GM21576 (cell line): ENCODE data around the gene RAB15.

Source experiments
- ATAC-seq: cut with Tn5 transposase; IDR thresholded peaks from one replicate; pipeline ENCODE4 v1.9.1; 2021; ENCODE audit warnings: mild to moderate bottlenecking, moderate library complexity; ENCODE audit not compliant: unreplicated experiment

Gene RAB15

DNA sequence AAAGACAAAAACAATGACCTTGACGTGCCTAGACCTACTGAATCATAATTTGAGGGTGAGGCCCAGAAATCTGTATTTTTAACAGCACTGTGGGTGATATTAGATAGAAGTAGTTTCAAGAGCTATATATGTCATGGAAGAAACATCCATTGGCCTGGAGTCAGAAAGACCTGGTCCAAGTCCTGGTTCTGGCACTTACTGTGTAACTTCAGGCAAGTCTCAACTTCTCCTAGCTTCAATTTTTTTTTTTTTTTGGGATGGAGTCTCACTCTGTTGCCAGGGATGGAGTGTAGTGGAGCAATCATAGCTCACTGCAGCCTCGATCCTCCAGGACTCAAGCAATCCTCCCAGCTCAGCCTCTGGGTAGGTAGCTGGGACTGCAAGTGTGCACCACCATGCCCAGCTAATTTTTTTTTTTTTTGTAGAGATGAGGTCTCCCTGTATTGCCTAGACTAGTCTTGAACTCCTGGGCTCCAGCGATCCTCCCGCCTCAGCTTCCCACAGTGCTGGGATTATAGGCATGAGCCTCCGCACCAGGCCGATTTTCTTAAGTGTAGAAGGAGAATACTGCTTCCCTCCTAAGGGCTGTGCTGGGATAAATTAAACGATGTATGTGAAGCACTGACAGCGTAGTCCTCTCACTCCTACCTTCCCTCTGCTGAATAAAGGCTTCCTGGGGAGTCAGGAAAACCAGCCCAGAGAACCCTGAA is 15.3 kb downstream of the RAB15 start:
- no peak for ATAC-seq

GRCh38 chr14:64955297-64955696 is 16.8 kb downstream of the RAB15 start:
- no peak for ATAC-seq

DNA sequence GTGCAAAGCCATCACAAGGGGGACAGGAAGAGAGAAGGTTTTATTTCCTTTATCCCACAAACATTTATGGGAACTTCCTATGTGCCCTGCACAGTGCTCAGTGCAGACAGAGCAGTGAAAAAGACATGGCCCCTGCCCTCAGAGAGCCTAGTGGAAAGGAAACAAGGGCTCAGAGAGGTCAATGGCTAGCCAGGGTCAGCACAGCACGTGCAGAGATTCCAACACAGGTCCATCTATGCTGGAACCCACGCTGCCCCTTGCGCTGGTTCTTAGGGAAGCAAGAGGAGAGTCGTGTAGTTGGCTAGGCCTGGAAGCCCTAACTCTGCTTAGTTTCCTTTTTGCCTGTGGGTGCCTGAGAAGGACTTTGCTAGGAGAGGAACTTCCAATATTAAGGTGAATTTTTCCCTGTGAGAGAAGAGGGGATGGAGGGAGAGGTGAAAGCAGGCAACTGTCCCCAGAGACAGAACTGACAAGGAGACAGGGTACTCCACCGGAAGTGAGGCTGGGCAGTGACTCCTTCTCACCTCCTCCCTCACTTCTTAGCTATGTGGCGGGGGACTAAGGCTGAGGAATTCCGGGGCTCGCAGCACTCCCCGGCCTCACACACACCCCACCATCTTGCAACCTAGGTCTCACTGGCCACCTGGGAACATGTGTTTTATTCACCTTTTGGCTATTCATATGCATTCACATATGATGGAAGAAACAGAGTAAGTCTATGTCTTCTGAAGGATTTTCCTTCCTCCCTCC is 17.5 kb downstream of the RAB15 start:
- no peak for ATAC-seq

- no peak for ATAC-seq
Observed at GRCh38 chr14:64953661-64954060, 18.5 kb downstream of the RAB15 start.

GRCh38 chr14:64953310-64953654 is 18.9 kb downstream of the RAB15 start:
- ATAC-seq = no peak

DNA sequence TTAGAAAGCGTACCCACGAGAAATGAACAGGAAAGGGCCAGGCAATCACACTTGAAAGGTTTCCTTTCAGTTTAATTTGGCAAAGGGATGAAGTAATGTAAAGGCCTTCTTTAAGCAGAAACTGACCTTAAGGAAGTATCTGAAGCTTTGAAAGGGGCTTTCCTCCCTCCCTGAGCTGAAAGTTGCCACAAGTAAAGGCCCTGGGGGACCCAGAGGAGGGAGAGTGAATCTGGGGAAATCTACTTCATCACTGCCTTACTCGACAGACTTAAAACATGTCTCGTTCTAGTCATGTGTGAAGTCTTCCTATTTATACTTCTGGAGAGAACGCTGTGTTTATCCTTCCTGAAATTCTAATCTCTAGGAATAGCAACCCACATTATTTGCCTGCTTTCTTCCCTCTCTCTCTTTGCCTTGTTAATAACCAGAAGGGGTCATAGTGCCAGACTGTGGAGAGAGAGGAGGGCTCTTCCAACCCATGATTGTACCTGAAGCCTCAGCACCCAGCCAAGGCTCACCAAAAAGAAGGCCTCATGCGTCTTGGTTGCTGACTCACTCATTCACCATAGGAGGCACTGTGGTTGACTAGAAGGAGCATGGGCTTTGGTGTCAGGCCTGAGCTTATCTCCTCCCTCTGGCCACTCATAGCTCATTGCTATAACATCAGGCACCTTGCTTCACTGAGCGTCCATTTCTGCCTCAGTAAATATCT is 19.4 kb downstream of the RAB15 start:
- no peak for ATAC-seq

DNA sequence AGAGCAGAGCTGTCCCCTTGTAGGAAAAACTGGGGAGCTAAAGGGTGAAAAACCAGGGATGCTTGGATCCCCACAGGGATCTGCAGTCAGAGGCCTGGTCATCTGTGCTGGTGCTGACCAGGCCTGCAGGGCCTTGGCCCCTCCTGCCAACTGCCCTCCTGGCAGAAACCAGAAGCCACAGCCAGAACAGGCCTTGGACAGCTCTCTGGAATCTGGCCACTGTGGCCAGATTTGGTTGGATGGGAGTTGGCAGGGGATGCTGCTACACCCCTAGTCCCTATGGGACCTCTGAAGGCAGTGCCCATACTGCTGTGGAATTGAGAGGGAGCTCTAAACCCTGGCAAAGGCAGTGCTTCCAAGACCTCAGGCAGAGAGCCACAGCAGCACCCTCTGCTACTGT is 20.4 kb downstream of the RAB15 start:
- no peak for ATAC-seq

DNA sequence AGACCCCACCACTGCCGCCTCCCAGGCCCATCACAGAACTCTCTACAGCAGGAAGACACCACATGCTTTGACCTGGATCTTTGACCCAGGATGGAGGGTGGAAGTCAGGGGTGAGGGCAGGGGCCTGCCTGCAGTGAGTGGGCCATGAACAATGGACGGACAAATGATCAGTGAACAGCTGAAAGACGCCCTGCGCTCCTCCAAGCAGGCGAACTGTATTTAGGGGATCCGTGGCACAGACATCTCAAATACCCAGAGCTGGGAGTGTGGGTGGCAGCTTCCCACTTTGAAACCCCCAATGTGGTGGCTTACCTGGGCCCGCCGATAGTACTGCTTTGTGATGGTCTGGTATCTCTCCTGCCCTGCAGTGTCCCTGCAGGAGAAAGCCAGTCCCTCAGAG is 20.8 kb downstream of the RAB15 start:
- no peak for ATAC-seq

DNA sequence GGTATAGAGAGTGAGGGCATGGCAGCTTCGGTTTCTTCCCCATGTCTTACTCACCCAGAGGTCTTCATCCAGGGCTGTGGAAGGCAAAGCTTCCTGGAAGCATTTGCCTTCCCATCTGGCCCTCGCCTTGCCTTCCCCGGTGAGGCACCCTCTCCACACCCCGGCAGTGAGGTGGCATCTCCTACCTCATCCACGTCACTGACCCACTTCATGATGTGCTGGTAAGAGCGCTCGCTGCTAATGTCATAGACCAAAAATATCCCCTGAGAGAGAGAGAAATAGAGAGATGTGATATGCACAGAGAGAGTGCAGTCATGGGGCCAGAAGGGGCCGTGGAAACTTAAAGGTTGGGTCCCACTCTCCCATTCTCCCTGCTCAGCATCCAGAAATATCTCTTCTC is 21.2 kb downstream of the RAB15 start:
- no peak for ATAC-seq

DNA sequence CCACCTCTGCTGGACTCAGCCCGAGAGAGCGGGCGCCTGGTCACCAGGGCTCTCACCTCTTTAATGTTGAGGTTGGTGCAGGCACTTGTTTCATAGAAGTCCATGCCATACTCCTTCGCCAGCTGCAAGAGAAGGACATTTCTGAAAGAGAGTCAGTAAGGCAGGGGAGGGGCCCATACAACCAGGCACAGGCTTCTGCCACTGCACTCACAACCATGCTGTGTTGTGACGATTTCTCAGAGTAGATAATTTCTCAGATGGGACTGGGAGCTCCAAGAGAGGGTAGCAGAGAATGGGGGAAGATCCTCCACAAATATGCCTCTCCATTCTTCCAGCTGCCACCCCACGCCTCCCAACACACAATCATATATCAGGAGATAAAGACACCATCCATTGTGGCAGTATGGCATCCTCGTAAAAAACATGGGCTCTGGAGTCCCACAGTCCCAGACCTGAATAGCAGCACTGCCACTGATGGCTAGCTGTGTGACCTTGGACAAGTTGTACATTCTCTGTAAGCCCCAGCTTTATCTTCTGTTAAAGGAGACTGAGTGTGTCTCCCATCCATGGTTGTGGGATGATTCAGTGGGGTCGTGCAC is 23.4 kb downstream of the RAB15 start:
- ATAC-seq = no peak

DNA sequence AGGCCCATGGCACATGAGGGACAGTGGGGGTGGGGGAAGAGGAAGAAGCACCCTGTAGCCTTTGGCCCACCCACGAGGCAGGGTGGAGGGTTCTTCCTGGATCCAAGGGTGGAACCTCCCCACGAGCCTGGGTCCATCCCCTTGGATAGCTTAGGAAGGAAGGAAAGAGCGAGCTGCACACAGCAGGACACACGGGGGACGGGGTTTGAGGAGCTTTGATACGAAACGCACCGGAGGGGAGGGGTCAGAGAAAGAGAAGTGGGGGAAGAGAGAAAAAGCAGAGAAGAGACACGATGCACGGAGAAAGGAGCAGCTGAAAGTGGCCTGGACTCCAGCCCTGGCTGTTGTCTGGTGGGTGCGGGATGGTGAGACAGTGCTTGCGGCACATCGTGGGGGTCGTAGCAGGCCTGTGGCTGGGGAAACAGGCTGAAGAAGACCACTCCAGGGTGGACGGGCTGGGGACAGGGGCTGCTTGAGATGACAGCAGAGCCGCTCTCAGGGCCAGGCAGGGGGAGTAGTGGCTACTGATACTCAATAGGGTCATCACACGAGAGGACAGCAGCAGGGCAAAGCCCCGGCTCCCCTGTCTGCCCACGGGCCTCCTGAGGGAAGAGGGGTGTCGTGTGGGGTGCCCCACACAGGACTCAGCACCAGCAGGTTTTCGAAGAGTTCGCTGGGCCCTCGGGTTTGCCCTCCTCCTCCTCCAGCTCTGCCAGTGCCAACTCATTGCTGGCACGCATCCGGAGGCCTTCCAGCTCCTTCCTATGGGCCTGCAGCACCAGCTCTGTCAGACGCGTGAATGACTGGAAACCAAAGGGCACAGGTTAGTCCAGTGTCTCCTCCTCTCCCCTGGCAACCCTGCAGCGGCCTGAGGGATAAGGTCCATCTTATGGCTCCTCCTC is 24.2 kb downstream of the RAB15 start:
- no peak for ATAC-seq

DNA sequence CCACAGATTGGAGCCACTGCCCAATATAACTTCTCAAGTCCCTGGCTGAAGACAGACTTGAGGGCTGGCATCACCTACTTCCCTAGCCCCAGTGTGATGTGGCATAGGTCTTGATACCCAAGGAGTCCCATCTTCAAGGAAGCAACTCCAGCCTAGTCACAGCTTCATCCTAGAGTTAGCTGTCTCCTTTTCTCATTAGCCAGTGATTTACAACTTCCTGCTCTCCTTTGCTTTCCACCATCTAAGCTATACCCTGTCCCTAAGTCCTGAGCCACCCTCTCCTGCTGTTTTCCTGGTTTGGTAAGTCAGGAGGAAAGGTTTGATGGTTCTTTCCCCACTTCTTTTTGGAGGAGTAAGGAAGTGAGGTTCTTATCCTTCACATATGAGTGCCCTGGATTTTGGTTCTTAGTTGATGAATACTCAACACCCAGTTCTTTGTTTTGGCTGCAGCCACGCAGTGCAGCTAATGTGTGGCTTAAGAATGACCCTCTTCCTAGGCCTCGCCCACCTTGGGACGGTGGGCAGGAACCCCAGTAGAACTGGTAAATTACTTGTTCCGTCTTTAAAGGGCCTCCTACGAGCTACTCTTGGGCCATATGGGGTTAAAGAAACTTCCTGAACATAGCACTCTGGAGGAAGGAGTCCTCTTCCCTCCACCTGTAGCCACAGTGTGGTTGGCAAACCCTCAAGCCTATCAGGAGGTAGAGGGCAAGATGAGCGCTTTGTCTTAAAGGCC is 25.7 kb downstream of the RAB15 start:
- no peak for ATAC-seq

GRCh38 chr14:64945431-64946178 is 26.5 kb downstream of the RAB15 start:
- ATAC-seq = no peak

DNA sequence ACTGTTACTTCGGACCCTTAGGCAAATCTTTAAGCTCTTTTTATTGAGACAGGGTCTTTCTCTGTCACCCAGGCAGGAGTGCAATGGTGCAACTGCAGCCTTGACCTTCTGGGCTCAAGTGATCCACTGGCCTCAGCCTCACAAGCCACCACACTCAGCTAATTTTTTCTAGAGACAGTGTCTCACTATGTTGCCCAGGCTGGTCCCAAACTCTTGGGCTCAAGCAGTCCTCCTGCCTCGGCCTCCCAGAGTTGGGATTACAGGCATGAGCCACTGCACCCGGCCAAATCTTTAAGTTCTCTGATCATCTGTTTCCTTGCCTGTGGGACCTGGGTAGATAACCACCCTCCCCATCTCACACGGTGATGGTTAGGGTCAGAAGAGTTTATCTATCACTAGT is 27.3 kb downstream of the RAB15 start:
- ATAC-seq = no peak

- ATAC-seq = no peak
Observed at GRCh38 chr14:64944041-64944440, 28.1 kb downstream of the RAB15 start.

- ATAC-seq = no peak
Observed at GRCh38 chr14:64943556-64943955, 28.6 kb downstream of the RAB15 start.

DNA sequence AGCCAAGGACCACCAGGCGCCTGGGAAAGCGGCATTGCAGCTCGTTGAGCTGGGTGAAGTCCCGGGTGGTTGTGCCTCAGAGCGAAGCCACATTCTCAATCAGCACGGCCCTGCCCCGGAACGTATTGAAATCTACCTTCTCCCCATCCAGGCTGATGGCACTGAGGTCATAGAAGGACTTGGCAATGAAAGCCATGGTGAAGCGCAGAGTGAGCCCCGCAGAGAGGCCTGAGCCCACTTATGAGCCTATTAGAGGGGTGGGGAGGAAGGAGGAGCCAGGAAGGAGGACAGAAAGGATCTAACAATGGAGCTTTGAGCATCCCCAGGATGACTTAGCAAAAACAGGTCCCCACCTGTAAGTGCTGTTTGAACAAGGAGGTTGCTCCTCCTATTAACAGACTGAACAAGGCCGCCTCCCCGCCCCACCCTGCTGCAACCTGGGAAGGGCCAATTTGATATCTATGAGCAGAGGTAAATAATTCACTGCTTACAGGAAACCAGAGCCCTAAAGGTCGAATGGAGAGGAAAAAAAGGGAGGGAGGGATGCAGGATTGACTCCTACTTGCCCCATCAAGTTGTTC is 29.5 kb downstream of the RAB15 start, which contains the start of gene GPX2:
Gene GPX2 (minus strand): TSS at position 215 of the 581 bp plus-strand sequence. CDS start 19 bp downstream, at position 196.
- ATAC-seq = no peak

DNA sequence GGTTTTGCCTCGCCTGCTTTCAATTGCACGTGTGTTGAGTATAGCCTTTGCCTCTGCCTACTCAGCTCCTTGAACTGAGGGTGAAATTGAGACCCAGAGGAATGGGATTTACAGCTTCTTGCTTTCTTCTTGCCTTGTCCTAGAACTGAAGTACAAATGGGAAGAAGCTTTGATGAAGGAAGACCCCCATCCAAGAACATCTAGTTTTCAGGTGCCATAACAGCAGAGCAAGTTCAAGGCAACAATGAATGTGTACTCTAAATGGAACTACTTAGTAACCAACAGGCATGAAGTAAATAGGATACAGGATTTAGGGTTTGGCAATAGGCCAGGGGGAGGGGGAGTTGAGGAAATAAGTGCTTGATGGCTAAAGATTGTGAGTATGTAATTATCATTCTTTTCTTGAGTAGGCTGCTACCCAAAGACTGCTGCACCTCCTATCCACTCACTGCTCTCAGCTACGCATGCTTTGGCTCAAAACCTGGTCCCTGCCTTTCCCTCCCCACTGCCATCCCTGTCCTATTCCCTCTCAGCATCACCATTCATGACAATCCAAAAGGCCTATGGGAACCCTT is 31.7 kb downstream of the RAB15 start:
- ATAC-seq = no peak
